Upper lobe of left lung (tissue), 6 donors: Measurements from ENCODE around the gene SLC5A11. TPM values are rescaled to one million over a fixed set of nuclear protein-coding genes. Genes with fewer than 3 reads are reported as not detected.

ENCODE experiments used
- ATAC-seq, 2 donors: fragments of 200-7000 bp; cut with Tn5 transposase; one replicate each; pipeline ENCODE4 v1.9.1; 2022; ENCODE audit warnings: mild to moderate bottlenecking in 2 of 2, moderate library complexity in 2 of 2; ENCODE audit not compliant: low FRiP score in 2 of 2
- DNase-seq, 2 donors: peaks; one replicate each; pipeline ENCODE4 v3.0.0-alpha.2; 2019 to 2020
- H3K27ac ChIP-seq, 4 donors: fragments of 200-600 bp; sonication (generic); one replicate each; pipeline ENCODE4 v1.5.1; 2016 to 2019
- H3K27me3 ChIP-seq, 4 donors: fragments of 200-600 bp; sonication (generic); one replicate each; pipeline ENCODE4 v1.5.1; 2017 to 2019
- H3K36me3 ChIP-seq, 4 donors: fragments of 200-600 bp; sonication (generic); one replicate each; pipeline ENCODE4 v1.5.1; 2016 to 2019
- H3K4me1 ChIP-seq, 4 donors: fragments of 200-600 bp; sonication (generic); one replicate each; pipeline ENCODE4 v1.5.1; 2018 to 2019
- H3K4me3 ChIP-seq, 4 donors: fragments of 200-600 bp; sonication (generic); one replicate each; pipeline ENCODE4 v1.5.1; 2017 to 2019; ENCODE audit warnings: mild to moderate bottlenecking in 2 of 4, moderate library complexity in 1 of 4
- H3K9me3 ChIP-seq, 4 donors: fragments of 200-600 bp; sonication (generic); one replicate each; pipeline ENCODE4 v1.5.1; 2018 to 2019
- EP300 ChIP-seq, 4 donors: sonication (generic); formaldehyde crosslinking; IDR thresholded peaks; one replicate each; pipeline ENCODE4 v1.5.1; 2017; ENCODE audit warnings: antibody characterized with exemption in 4 of 4, control low read depth in 2 of 4
- POLR2A ChIP-seq, 4 donors: fragments of 450-650 bp; IDR thresholded peaks; one replicate each; pipeline ENCODE4 v1.5.1; 2016 to 2017; ENCODE audit warnings: antibody characterized with exemption in 4 of 4, mild to moderate bottlenecking in 2 of 4
- POLR2AphosphoS5 ChIP-seq, 2 donors: sonication (generic); formaldehyde crosslinking; IDR thresholded peaks; one replicate each; pipeline ENCODE4 v1.5.1; 2017; ENCODE audit warnings: antibody characterized with exemption in 2 of 2
- WGBS, 2 donors: methylation state at CpG; one replicate each; pipeline ENCODE4 v1.1.5; 2017 to 2018; 5-methylcytosine and 5-hydroxymethylcytosine counted together
- total RNA-seq, 6 donors: library from RNA; depleted of rRNA in 4 of 6; stranded (reverse); fragments of >200 nt in 4 of 6; gene quantifications; one replicate each; pipeline versions ENCODE4 v1.1.0 to v1.2.1, GENCODE V29; 2016 to 2021
- TF ChIP-seq, protein P1 (sequence below), 6 experiments: fragments of 450-650 bp in 4 of 6; fragments of 200-600 bp in 2 of 6; sonication (generic) in 2 of 6; IDR thresholded peaks; one replicate each; pipeline ENCODE4 v1.5.1; 2016 to 2019; ENCODE audit warnings: antibody characterized with exemption in 6 of 6
- donor health status: DM: no; HTN: no; CAD: no; lungs with moderate emphysema.
- donor health status: DM: no; HTN: yes; CAD: no; lungs with severe emphysema.

SLC5A11 gene
- total RNA-seq, 6 donors from 2014 or later: 0.15 to 0.86 (median 0.30) TPM; not detected in 3

DNA sequence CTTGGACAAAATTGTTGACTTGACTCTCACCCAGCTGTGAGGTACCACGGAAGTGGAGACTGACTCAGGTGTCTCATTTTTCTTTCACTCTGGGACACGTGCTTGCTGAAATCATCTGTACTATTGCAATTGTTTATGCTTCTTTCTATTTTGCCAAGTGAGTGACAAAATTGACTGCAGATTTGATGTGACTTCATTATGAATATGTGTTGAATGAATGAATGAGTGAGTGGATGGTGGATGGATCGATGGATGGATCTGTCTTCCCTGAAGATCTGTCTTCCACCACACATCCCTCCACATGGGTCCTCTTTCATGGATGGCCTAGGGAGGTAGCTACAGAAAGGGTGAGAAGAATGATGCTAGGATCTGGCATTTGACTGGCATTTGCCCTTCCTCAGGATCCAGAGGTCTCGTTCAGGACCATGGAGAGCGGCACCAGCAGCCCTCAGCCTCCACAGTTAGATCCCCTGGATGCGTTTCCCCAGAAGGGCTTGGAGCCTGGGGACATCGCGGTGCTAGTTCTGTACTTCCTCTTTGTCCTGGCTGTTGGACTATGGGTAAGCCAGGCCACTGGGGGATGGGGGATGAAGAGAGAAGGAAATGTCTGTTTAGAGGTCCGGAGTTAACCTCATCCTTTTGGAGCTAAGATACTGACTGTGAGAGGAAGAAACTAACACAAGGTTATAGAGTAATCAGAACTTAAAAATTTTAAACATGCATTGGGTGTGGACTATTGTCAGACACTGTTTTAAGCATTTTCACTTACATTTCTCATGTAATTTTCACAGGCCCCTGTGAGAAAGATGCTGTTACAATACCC lies 12.7 kb downstream of the SLC5A11 start:
- DNase-seq: no peak
- H3K27me3 ChIP-seq: no peaks in the 10 kb centered on the region
- H3K9me3 ChIP-seq: no peaks in the 10 kb centered on the region
- no peak overlapping the region for H3K4me3 ChIP-seq
- 27 to 32% methylated on average over 6 to 9 of the region's 9 CpGs for WGBS, 2 donors
- peaks cover 0 to 5% (median 0%) of the 10 kb centered on the region in 4 donors for H3K4me1 ChIP-seq
- no peak overlapping the region for H3K27ac ChIP-seq
- TF ChIP-seq EP300 (IDR thresholded peaks at IDR 0.05): no peak
- TF ChIP-seq POLR2AphosphoS5 (IDR thresholded peaks at IDR 0.05): no peak
- TF ChIP-seq, protein P1, sequence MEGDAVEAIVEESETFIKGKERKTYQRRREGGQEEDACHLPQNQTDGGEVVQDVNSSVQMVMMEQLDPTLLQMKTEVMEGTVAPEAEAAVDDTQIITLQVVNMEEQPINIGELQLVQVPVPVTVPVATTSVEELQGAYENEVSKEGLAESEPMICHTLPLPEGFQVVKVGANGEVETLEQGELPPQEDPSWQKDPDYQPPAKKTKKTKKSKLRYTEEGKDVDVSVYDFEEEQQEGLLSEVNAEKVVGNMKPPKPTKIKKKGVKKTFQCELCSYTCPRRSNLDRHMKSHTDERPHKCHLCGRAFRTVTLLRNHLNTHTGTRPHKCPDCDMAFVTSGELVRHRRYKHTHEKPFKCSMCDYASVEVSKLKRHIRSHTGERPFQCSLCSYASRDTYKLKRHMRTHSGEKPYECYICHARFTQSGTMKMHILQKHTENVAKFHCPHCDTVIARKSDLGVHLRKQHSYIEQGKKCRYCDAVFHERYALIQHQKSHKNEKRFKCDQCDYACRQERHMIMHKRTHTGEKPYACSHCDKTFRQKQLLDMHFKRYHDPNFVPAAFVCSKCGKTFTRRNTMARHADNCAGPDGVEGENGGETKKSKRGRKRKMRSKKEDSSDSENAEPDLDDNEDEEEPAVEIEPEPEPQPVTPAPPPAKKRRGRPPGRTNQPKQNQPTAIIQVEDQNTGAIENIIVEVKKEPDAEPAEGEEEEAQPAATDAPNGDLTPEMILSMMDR (IDR thresholded peaks at IDR 0.05): no peak
- TF ChIP-seq POLR2A (IDR thresholded peaks at IDR 0.05): no peak
- no peaks in the 10 kb centered on the region for H3K36me3 ChIP-seq
- ATAC-seq: peak; percentile 27 to 40

DNA sequence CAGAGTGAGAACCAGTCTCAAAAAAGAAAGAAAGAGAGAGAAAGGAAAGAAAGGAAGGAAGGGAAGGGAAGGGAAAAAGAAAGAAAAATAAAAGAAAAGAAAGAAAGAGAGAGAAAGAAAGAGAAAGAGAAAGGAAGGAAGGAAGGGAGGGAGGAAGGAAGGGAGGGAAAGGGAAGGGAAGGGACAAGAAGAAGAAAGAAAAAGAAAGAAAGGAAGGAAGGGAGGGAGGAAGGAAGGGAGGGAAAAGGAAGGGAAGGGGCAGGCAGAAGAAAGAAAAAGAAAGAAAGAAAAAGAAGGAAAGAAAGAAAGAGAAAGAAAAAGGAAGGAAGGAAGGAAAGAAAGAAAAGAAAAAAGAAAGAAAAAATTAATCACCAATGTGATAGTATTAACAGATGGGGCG lies 15.7 kb downstream of the SLC5A11 start:
- no peak for DNase-seq
- Histone ChIP-seq H3K4me3 (no peak overlapping the region), H3K27me3 (no peaks in the 10 kb centered on the region), H3K4me1 (no peaks in the 10 kb centered on the region), H3K36me3 (no peaks in the 10 kb centered on the region), H3K9me3 (no peaks in the 10 kb centered on the region), H3K27ac (no peak overlapping the region)
- WGBS, 2 donors: 81 to 93% methylated on average over 1 of the region's 1 CpG
- no peak for ATAC-seq
- TF ChIP-seq, protein P1 (IDR thresholded peaks at IDR 0.05): no peak
- TF ChIP-seq POLR2A (IDR thresholded peaks at IDR 0.05) (no peak), EP300 (IDR thresholded peaks at IDR 0.05) (no peak), POLR2AphosphoS5 (IDR thresholded peaks at IDR 0.05) (no peak)

DNA sequence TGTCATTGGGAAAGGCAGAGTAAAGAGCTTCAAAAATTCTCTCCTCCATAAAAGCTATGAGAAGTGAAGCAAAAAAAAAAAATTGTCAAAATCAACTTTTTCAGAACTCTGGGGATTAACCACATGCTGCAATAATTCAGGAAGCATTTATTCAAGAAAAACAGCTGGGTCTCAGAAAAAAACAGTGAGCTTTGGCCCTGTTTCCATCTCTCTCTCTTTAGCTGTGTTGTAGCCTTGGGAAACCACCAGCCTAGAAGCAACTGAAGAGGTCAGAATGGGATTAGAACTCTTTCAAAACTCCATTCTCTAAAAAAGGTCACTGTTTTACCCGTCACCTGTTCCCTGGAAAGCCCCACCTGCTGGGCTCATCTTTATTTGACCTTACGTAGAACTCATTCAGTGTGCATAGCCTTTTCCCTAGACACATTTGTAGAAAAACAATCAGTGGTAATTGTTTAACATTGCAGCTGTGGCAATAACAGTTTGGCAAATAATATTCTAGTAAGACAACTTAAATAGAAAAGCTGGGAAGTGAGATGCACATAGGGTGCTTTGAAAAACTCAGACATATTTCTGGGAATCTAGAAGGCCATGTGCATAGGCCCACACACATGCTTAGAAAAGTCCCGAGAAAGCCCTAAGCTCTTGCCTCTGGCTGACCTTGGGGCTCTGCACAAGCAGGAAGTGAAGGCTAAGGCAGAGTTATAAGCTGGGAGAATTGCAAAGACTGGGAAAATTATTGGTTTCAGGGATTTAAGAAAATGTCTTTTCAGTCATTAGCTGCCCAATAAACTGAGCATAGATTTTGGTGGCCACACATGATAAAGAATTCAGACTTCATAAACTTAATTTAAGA lies 18.0 kb downstream of the SLC5A11 start:
- DNase-seq: no peak
- H3K36me3 ChIP-seq: no peaks in the 10 kb centered on the region
- 76 to 96% methylated on average over 3 of the region's 3 CpGs for WGBS, 2 donors
- H3K27ac ChIP-seq: no peak overlapping the region
- no peak overlapping the region for H3K4me3 ChIP-seq
- no peak for TF ChIP-seq EP300 (IDR thresholded peaks at IDR 0.05)
- TF ChIP-seq POLR2A (IDR thresholded peaks at IDR 0.05): no peak
- no peak for TF ChIP-seq POLR2AphosphoS5 (IDR thresholded peaks at IDR 0.05)
- TF ChIP-seq, protein P1 (IDR thresholded peaks at IDR 0.05): no peak
- no peaks in the 10 kb centered on the region for H3K9me3 ChIP-seq
- no peak for ATAC-seq
- H3K4me1 ChIP-seq: no peaks in the 10 kb centered on the region
- no peaks in the 10 kb centered on the region for H3K27me3 ChIP-seq

DNA sequence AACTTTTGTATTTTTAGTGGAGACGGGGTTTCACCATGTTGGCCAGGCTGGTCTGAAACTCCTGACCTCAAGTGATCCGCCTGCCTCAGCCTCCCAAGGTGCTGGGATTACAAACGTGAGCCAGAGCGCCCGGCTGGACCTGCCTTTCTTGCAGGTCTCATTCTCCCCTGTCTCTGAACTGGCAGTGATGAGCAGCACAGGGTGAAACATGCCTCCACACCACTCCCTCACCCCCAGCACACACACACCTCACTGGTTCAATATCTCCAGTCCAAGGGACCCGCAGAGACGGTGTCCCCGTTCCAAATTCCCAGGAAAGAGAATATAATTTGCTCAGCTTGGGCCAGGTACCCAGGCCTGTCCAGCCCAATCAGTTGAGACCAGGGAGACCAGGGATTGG lies 23.3 kb downstream of the SLC5A11 start:
- H3K27me3 ChIP-seq: no peaks in the 10 kb centered on the region
- no peak overlapping the region for H3K27ac ChIP-seq
- H3K9me3 ChIP-seq: no peaks in the 10 kb centered on the region
- no peak overlapping the region for H3K4me3 ChIP-seq
- ATAC-seq (no peak), DNase-seq (no peak)
- WGBS, 2 donors: 86 to 87% methylated on average over 8 of the region's 8 CpGs
- no peaks in the 10 kb centered on the region for H3K36me3 ChIP-seq
- H3K4me1 ChIP-seq: no peaks in the 10 kb centered on the region
- TF ChIP-seq, protein P1 (IDR thresholded peaks at IDR 0.05): no peak
- no peak for TF ChIP-seq EP300 (IDR thresholded peaks at IDR 0.05)
- TF ChIP-seq POLR2A (IDR thresholded peaks at IDR 0.05): no peak
- no peak for TF ChIP-seq POLR2AphosphoS5 (IDR thresholded peaks at IDR 0.05)
